ENCODE data around the gene PLCL2. TPM values are rescaled to one million over a fixed set of nuclear protein-coding genes. Genes with fewer than 3 reads are reported as not detected.

The PLCL2 gene
- total RNA-seq, 1 experiment from 2014 or later = 32.1 TPM

DNA sequence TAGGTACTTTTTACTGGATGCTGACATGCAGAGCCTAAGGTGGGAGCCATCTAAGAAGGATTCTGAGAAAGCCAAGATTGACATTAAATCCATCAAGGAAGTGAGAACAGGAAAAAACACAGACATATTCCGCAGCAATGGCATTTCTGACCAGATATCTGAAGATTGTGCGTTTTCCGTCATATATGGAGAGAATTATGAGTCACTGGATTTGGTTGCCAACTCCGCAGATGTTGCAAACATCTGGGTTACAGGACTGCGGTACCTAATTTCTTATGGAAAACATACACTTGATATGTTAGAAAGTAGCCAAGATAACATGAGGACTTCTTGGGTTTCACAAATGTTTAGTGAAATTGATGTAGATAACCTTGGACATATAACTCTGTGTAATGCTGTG is 125.1 kb downstream of the PLCL2 start:
- H4K91ac ChIP-seq (ENCODE audit: insufficient read length, low read depth, low read length) = no peak overlapping the region
- no peak overlapping the region for H2BK12ac ChIP-seq (ENCODE audit: insufficient read length, low read depth, low read length)
- H2BK120ac ChIP-seq (ENCODE audit: low read depth, low read length, poor library complexity, severe bottlenecking) = no peak overlapping the region
- H3K27ac Mint-ChIP-seq = no peak overlapping the region
- H3K56ac ChIP-seq (ENCODE audit: insufficient read length, low read depth, low read length) = no peak overlapping the region
- H3K4me2 ChIP-seq (ENCODE audit: insufficient read depth, insufficient read length, low read length) = no peak overlapping the region
- H3K4me3 Mint-ChIP-seq = no peak overlapping the region
- peaks cover 25 to 32% of the 10 kb centered on the region in 2 experiments for H3K4me1 Mint-ChIP-seq
- H3K4ac ChIP-seq (ENCODE audit: low read depth, low read length) = no peak overlapping the region
- no peaks in the 10 kb centered on the region for H4K20me1 ChIP-seq (ENCODE audit: control insufficient read depth, insufficient read depth, insufficient read length)
- no peak for DNase-seq
- H4K5ac ChIP-seq (ENCODE audit: insufficient read length, low read depth, low read length) = no peak overlapping the region
- no peak overlapping the region for H2AK5ac ChIP-seq (ENCODE audit: insufficient read length, low read length)
- peaks cover 26% of the 10 kb centered on the region for H3K27me3 Mint-ChIP-seq (ENCODE audit: low read depth)
- H4K8ac ChIP-seq (replicated peaks; ENCODE audit: insufficient read length, low read depth, low read length) = no peak overlapping the region
- H3K9me3 Mint-ChIP-seq = no peaks in the 10 kb centered on the region
- peaks cover 5% of the 10 kb centered on the region; the same call in 1 of the 2 replicates for H3K27me3 ChIP-seq (ENCODE audit: insufficient read depth, low read length)
- H3K9ac ChIP-seq (ENCODE audit: extremely low read depth, insufficient read length, low read length) = no peak overlapping the region
- no peak overlapping the region for H3K27ac ChIP-seq (ENCODE audit: insufficient read length, low read depth, low read length)
- no CpG with 5 or more reads among the region's 5 CpGs for WGBS (ENCODE audit: extremely low coverage, insufficient read length, low lambda C conversion rate)
- H2BK5ac ChIP-seq (ENCODE audit: insufficient read length, low read length) = no peak overlapping the region
- H3K23ac ChIP-seq (ENCODE audit: insufficient read length, low read depth, low read length) = no peak overlapping the region
- peaks cover 0 to 23% (median 22%) of the 10 kb centered on the region in 3 experiments; a peak in 4 of 7 replicates for H3K36me3 Mint-ChIP-seq (ENCODE audit: insufficient read depth in 1 of 3, low read depth in 3 of 3)
- TF ChIP-seq, protein P1, sequence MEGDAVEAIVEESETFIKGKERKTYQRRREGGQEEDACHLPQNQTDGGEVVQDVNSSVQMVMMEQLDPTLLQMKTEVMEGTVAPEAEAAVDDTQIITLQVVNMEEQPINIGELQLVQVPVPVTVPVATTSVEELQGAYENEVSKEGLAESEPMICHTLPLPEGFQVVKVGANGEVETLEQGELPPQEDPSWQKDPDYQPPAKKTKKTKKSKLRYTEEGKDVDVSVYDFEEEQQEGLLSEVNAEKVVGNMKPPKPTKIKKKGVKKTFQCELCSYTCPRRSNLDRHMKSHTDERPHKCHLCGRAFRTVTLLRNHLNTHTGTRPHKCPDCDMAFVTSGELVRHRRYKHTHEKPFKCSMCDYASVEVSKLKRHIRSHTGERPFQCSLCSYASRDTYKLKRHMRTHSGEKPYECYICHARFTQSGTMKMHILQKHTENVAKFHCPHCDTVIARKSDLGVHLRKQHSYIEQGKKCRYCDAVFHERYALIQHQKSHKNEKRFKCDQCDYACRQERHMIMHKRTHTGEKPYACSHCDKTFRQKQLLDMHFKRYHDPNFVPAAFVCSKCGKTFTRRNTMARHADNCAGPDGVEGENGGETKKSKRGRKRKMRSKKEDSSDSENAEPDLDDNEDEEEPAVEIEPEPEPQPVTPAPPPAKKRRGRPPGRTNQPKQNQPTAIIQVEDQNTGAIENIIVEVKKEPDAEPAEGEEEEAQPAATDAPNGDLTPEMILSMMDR (conservative IDR thresholded peaks at IDR 0.05) = no peak
- no peak overlapping the region for H3K14ac ChIP-seq (ENCODE audit: insufficient read depth, low read length)
- no peaks in the 10 kb centered on the region for H3K4me1 ChIP-seq (ENCODE audit: insufficient read depth, low read length)
- H3K18ac ChIP-seq (ENCODE audit: insufficient read length, low read depth, low read length) = no peak overlapping the region
- H2AFZ ChIP-seq (ENCODE audit: low read length) = no peak overlapping the region
- H3K79me1 ChIP-seq (ENCODE audit: insufficient read depth, low read depth, low read length, poor library complexity, severe bottlenecking) = no peaks in the 10 kb centered on the region
- H3K23me2 ChIP-seq (ENCODE audit: insufficient read length, low read depth, low read length, poor library complexity, severe bottlenecking) = no peaks in the 10 kb centered on the region
- no peak overlapping the region for H3T11ph ChIP-seq (ENCODE audit: low read length)
- H3K79me2 ChIP-seq (ENCODE audit: insufficient read depth, low read length) = no peaks in the 10 kb centered on the region
- no peaks in the 10 kb centered on the region for H3K9me3 ChIP-seq (ENCODE audit: control insufficient read depth, low read depth, low read length)
- H2BK20ac ChIP-seq (ENCODE audit: low read depth, low read length, poor library complexity, severe bottlenecking) = no peak overlapping the region
- no peak overlapping the region for H2BK15ac ChIP-seq (ENCODE audit: low read depth, low read length)
